HCT116 (cell line): ENCODE data around the gene NHSL2. TPM values are rescaled to one million over a fixed set of nuclear protein-coding genes. Genes with fewer than 3 reads are reported as not detected.

Experiments used
- ATAC-seq: fragments of 200-7000 bp; cut with Tn5 transposase; 2 replicates; pipeline ENCODE4 v1.9.1; 2020; ENCODE audit warnings: mild to moderate bottlenecking, moderate library complexity
- BruUV-seq: library from RNA; stranded (reverse); fragments of 400-500 nt; replicated peaks from 2 replicates; lab custom pipeline; 2021; lab: Mats Ljungman, UMichigan
- CTCF ChIA-PET: fragments of 300-600 bp; sonication (Branson Sonifier 250); formaldehyde crosslinking; loops from one replicate; lab custom pipeline; 2021; ENCODE audit warnings: antibody characterized with exemption; lab: Charles Lee
- POLR2A ChIA-PET: fragments of 300-600, 350-600 bp; sonication (Branson Sonifier 250); formaldehyde crosslinking; loops from one replicate; lab custom pipeline; 2021; ENCODE audit warnings: antibody characterized with exemption; lab: Charles Lee
- RAD21 ChIA-PET, 2 experiments: fragments of 300-600 bp; sonication (Branson Sonifier 250); formaldehyde crosslinking; loops; one replicate each; lab custom pipeline; 2023; ENCODE audit warnings: low total read pairs in 2 of 2; ENCODE audit not compliant: uncharacterized antibody in 2 of 2, unreplicated experiment in 2 of 2, low non-redundant PET in 1 of 2; lab: Charles Lee
- DNase-seq: peaks from one replicate; pipeline ENCODE4 v3.0.0-alpha.2; 2010; ENCODE audit warnings: low read depth, low spot score
- H2AFZ ChIP-seq: fragments of 200-600 bp; shearing (Covaris generic), sonication (generic); 2 replicates; pipeline ENCODE4 v1.6.1; 2017; ENCODE audit warnings: low read depth, mixed run types, mixed read lengths, antibody characterized with exemption, low read length; ENCODE audit not compliant: poor library complexity, severe bottlenecking
- H3K27ac ChIP-seq: 2 replicates; pipeline ENCODE4 v1.5.1; 2012; ENCODE audit warnings: low read depth, low read length
- H3K27me3 ChIP-seq: fragments of 200-600 bp; sonication (generic); 2 replicates; pipeline ENCODE4 v1.6.1; 2016; ENCODE audit warnings: mixed run types, low read length, mixed read lengths; ENCODE audit not compliant: insufficient read depth
- H3K36me3 ChIP-seq, 2 experiments: fragments of 200-500 bp in 1 of 2; fragments of 200-600 bp in 1 of 2; sonication (Bioruptor generic) in 1 of 2; sonication (generic) in 1 of 2; 2 replicates each; pipeline versions ENCODE4 v1.5.1 to v1.6.1; 2014 to 2016; ENCODE audit warnings: low read length in 2 of 2, inconsistent platforms in 1 of 2, mixed read lengths in 1 of 2, mixed run types in 1 of 2; ENCODE audit not compliant: insufficient read depth in 2 of 2, control insufficient read depth in 1 of 2
- H3K4me1 ChIP-seq, 2 experiments: fragments of 200-600 bp in 1 of 2; sonication (generic) in 1 of 2; 2 replicates each; pipeline versions ENCODE4 v1.5.1 to v1.6.1; 2012 to 2017; ENCODE audit warnings: low read length in 2 of 2, inconsistent platforms in 1 of 2, mild to moderate bottlenecking in 1 of 2, mixed read lengths in 1 of 2, mixed run types in 1 of 2, moderate library complexity in 1 of 2; ENCODE audit not compliant: insufficient read depth in 2 of 2, control insufficient read depth in 1 of 2
- H3K4me2 ChIP-seq: fragments of 200-600 bp; sonication (generic); 2 replicates; pipeline ENCODE4 v1.6.1; 2017; ENCODE audit warnings: mixed run types, low read length, mixed read lengths
- H3K4me3 ChIP-seq, 2 experiments: fragments of 200-600 bp in 1 of 2; sonication (generic) in 1 of 2; replicated peaks in 1 of 2; 2 replicates each; pipeline ENCODE4 v1.5.1; 2011 to 2016; ENCODE audit warnings: low read length in 2 of 2, control low read depth in 1 of 2, low read depth in 1 of 2, mild to moderate bottlenecking in 1 of 2, mixed read lengths in 1 of 2, mixed run types in 1 of 2
- H3K79me2 ChIP-seq: fragments of 200-600 bp; sonication (generic); 2 replicates; pipeline ENCODE4 v1.6.1; 2017; ENCODE audit warnings: mild to moderate bottlenecking, mixed run types, low read length, moderate library complexity, mixed read lengths; ENCODE audit not compliant: insufficient read depth
- H3K9ac ChIP-seq: fragments of 200-600 bp; sonication (generic); 2 replicates; pipeline ENCODE4 v1.6.1; 2016; ENCODE audit warnings: low read length, mixed read lengths
- H3K9me2 ChIP-seq: fragments of 200-600 bp; sonication (generic), shearing (Covaris generic); 2 replicates; pipeline ENCODE4 v1.6.1; 2017; ENCODE audit warnings: mixed run types, mild to moderate bottlenecking, moderate library complexity; ENCODE audit not compliant: insufficient read depth
- H3K9me3 ChIP-seq, 2 experiments: fragments of 200-500 bp in 1 of 2; fragments of 200-600 bp in 1 of 2; sonication (Bioruptor generic) in 1 of 2; sonication (generic) in 1 of 2; 2 replicates each; pipeline ENCODE4 v1.6.1; 2014 to 2017; ENCODE audit warnings: low read length in 2 of 2, mixed read lengths in 2 of 2, inconsistent platforms in 1 of 2, low read depth in 1 of 2, mild to moderate bottlenecking in 1 of 2, mixed run types in 1 of 2, moderate library complexity in 1 of 2; ENCODE audit not compliant: control insufficient read depth in 1 of 2, insufficient read depth in 1 of 2
- H4K20me1 ChIP-seq: fragments of 200-600 bp; sonication (generic), shearing (Covaris generic); 2 replicates; pipeline ENCODE4 v1.6.1; 2017; ENCODE audit warnings: mixed run types, mild to moderate bottlenecking, moderate library complexity; ENCODE audit not compliant: insufficient read depth
- ATF3 ChIP-seq: IDR thresholded peaks from 2 replicates; pipeline ENCODE4 v1.6.1; 2012
- CBX3 ChIP-seq: IDR thresholded peaks from 2 replicates; pipeline ENCODE4 v1.6.1; 2012; ENCODE audit warnings: low read depth
- CTCF ChIP-seq, 3 experiments: fragments of 200-600 bp in 1 of 3; sonication (generic) in 1 of 3; IDR thresholded peaks in 2 of 3; conservative IDR thresholded peaks in 1 of 3; 2 replicates each; pipeline ENCODE4 v1.5.1; 2012 to 2017; ENCODE audit warnings: low read depth in 2 of 3, low read length in 2 of 3, antibody characterized with exemption in 1 of 3, borderline replicate concordance in 1 of 3, control low read depth in 1 of 3, mild to moderate bottlenecking in 1 of 3, mixed read lengths in 1 of 3, mixed run types in 1 of 3, moderate library complexity in 1 of 3; ENCODE audit not compliant: insufficient read depth in 1 of 3
- ELF1 ChIP-seq: IDR thresholded peaks from 2 replicates; pipeline ENCODE4 v1.6.1; 2012; ENCODE audit warnings: low read depth, borderline replicate concordance
- EZH2 ChIP-seq: fragments of 200-600 bp; sonication (generic); IDR thresholded peaks from 2 replicates; pipeline ENCODE4 v1.6.1; 2017; ENCODE audit warnings: antibody characterized with exemption, mixed run types
- EZH2phosphoT487 ChIP-seq: fragments of 200-600 bp; IDR thresholded peaks from 2 replicates; pipeline ENCODE4 v1.6.1; 2018; ENCODE audit warnings: antibody characterized with exemption, borderline replicate concordance
- RAD21 ChIP-seq: IDR thresholded peaks from 2 replicates; pipeline ENCODE4 v1.6.1; 2012; ENCODE audit warnings: low read depth, mild to moderate bottlenecking
- SRF ChIP-seq: IDR thresholded peaks from 2 replicates; pipeline ENCODE4 v1.6.1; 2012; ENCODE audit warnings: low read depth
- ZBTB33 ChIP-seq: IDR thresholded peaks from 2 replicates; pipeline ENCODE4 v1.6.1; 2011; ENCODE audit warnings: mild to moderate bottlenecking, low read length, moderate library complexity; ENCODE audit not compliant: insufficient replicate concordance; ENCODE audit errors: extremely low read depth
- intact Hi-C: fragments of 100-400 bp; cut with micrococcal nuclease; formaldehyde crosslinking; loops from 2 replicates; pipeline ENCODE4 v1.10.0; 2022
- total RNA-seq: library from RNA; stranded (reverse); gene quantifications from one replicate; pipeline ENCODE4 v1.2.1, GENCODE V29; 2021; ENCODE audit not compliant: unreplicated experiment
- TF ChIP-seq, protein P1 (sequence below): IDR thresholded peaks from 2 replicates; pipeline ENCODE4 v1.6.1; 2012; ENCODE audit warnings: low read depth

NHSL2 gene
- total RNA-seq, 1 experiment from 2014 or later, result 0.22 TPM

DNA sequence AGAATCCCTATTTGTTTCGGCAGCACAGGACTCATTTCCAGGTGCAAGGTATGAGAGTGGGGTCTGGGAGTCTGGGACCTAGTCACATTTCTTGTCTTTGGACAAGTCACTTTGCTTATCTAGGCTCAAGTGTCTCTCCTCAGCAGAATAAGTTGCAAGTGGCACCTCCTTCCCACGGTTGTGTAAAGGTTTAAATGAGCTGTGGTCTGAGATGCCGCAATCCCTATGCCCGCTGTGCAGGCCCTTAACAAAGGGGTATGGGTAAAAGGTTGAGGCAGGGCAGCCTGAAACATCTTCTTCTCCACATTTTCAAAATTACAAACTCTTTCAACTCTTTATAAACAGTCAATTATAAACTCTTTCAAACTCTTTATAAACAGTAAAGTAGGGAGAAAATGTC, 127.4 kb downstream of the NHSL2 start:
- H3K79me2 ChIP-seq, result no peaks in the 10 kb centered on the region
- no peaks in the 10 kb centered on the region for H3K9me2 ChIP-seq
- H3K27ac ChIP-seq, result no peak overlapping the region
- H3K36me3 ChIP-seq, result no peaks in the 10 kb centered on the region
- BruUV-seq, result no TSS peak
- no peak overlapping the region for H3K4me2 ChIP-seq
- no peak for TF ChIP-seq EZH2phosphoT487
- no peak for TF ChIP-seq CBX3
- no peak for TF ChIP-seq RAD21
- TF ChIP-seq CTCF (IDR thresholded peaks at IDR 0.05 in 2 of 3, conservative IDR thresholded peaks at IDR 0.05 in 1 of 3; ENCODE audit: borderline replicate concordance in 1 of 3, insufficient read depth in 1 of 3, low read depth in 2 of 3, low read length in 2 of 3), result no peak
- TF ChIP-seq, protein P1, sequence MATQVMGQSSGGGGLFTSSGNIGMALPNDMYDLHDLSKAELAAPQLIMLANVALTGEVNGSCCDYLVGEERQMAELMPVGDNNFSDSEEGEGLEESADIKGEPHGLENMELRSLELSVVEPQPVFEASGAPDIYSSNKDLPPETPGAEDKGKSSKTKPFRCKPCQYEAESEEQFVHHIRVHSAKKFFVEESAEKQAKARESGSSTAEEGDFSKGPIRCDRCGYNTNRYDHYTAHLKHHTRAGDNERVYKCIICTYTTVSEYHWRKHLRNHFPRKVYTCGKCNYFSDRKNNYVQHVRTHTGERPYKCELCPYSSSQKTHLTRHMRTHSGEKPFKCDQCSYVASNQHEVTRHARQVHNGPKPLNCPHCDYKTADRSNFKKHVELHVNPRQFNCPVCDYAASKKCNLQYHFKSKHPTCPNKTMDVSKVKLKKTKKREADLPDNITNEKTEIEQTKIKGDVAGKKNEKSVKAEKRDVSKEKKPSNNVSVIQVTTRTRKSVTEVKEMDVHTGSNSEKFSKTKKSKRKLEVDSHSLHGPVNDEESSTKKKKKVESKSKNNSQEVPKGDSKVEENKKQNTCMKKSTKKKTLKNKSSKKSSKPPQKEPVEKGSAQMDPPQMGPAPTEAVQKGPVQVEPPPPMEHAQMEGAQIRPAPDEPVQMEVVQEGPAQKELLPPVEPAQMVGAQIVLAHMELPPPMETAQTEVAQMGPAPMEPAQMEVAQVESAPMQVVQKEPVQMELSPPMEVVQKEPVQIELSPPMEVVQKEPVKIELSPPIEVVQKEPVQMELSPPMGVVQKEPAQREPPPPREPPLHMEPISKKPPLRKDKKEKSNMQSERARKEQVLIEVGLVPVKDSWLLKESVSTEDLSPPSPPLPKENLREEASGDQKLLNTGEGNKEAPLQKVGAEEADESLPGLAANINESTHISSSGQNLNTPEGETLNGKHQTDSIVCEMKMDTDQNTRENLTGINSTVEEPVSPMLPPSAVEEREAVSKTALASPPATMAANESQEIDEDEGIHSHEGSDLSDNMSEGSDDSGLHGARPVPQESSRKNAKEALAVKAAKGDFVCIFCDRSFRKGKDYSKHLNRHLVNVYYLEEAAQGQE, result no peak
- TF ChIP-seq EZH2, result no peak
- no peak for TF ChIP-seq ELF1
- TF ChIP-seq SRF, result no peak
- no peak for TF ChIP-seq ZBTB33
- TF ChIP-seq ATF3, result no peak
- H3K4me1 ChIP-seq, result no peaks in the 10 kb centered on the region
- no peak overlapping the region for H3K4me3 ChIP-seq
- H3K9me3 ChIP-seq, result no peaks in the 10 kb centered on the region
- no peak overlapping the region for H2AFZ ChIP-seq
- no peak overlapping the region for H3K9ac ChIP-seq
- intact Hi-C loops, result no loop called here
- DNase-seq (no peak), ATAC-seq (no peak)
- no peaks in the 10 kb centered on the region for H4K20me1 ChIP-seq
- ChIA-PET CTCF (no interaction called here), RAD21 (no interaction called here), POLR2A (no interaction called here)
- H3K27me3 ChIP-seq, result no peaks in the 10 kb centered on the region
